Adrenal gland (tissue), 12 donors: Measurements from ENCODE around the gene SYNGR4. TPM values are rescaled to one million over a fixed set of nuclear protein-coding genes. Genes with fewer than 3 reads are reported as not detected.
"Not testable (repeated sequence)": the region's sequence is repeated elsewhere in the genome, so short reads cannot be mapped to it uniquely, and the experiment has no call there.

Experiments
- DNase-seq, 7 donors: peaks; one replicate each; pipeline ENCODE4 v3.0.0-alpha.2; 2019 to 2020
- H3K27ac ChIP-seq, 5 donors: fragments of 200-600 bp; sonication (generic) in 4 of 5; 1 replicate in 3 of 5; 2 replicates in 2 of 5; pipeline versions ENCODE4 v1.5.1 to v1.8.0; 2016 to 2020; ENCODE audit warnings: mild to moderate bottlenecking in 1 of 5
- H3K27me3 ChIP-seq: fragments of 200-600 bp; 2 replicates; pipeline ENCODE4 v1.8.0; 2021
- H3K36me3 ChIP-seq, 2 donors: fragments of 200-600 bp; replicated peaks in 1 of 2; 1 replicate in 1 of 2; 2 replicates in 1 of 2; pipeline versions ENCODE4 v1.5.1 to v1.8.0; 2018 to 2022
- H3K4me1 ChIP-seq, 2 donors: fragments of 200-600 bp; replicated peaks in 1 of 2; 1 replicate in 1 of 2; 2 replicates in 1 of 2; pipeline versions ENCODE4 v1.5.1 to v1.8.0; 2018 to 2021
- H3K4me3 ChIP-seq, 4 donors: fragments of 200-600 bp; sonication (generic) in 3 of 4; one replicate each; pipeline ENCODE4 v1.5.1; 2016 to 2018
- H3K9me3 ChIP-seq, 3 donors: fragments of 200-600 bp; sonication (generic) in 1 of 3; replicated peaks in 1 of 3; 1 replicate in 2 of 3; 2 replicates in 1 of 3; pipeline versions ENCODE4 v1.5.1 to v1.8.0; 2016 to 2021
- POLR2A ChIP-seq, 2 donors: fragments of 450-650 bp; IDR thresholded peaks; one replicate each; pipeline ENCODE4 v1.6.1; 2017; ENCODE audit warnings: antibody characterized with exemption in 2 of 2, mild to moderate bottlenecking in 2 of 2, moderate library complexity in 1 of 2
- WGBS, 4 donors: extraction: QIAGEN DNeasy Blood & Tissue Kit in 2 of 4; methylation state at CpG; one replicate each; pipeline versions ENCODE4 v1.1.5 to v1.1.7; 2013 to 2017; 5-methylcytosine and 5-hydroxymethylcytosine counted together
- intact Hi-C, 2 donors: fragments of 100-400 bp; cut with DNase I; formaldehyde crosslinking; loops; one replicate each; pipeline versions ENCODE4 v1.14.1 to v1.15.0; 2022 to 2023
- polyA plus RNA-seq, 3 donors: library from polyadenylated mRNA; stranded (reverse); fragments of 200-250 nt in 2 of 3; fragments of 350-450 nt in 1 of 3; fragmentation: Illumina TruSeq in 1 of 3; extraction: RNeasy Lipid Tissue Mini Kit (QIAGEN cat#74804) in 1 of 3; gene quantifications; one replicate each; pipeline ENCODE4 v1.2.3, GENCODE V29; 2013 to 2014
- total RNA-seq, 9 donors: library from RNA; depleted of rRNA in 4 of 9; stranded (reverse); fragments of >200 nt in 4 of 9; fragments of 120-200 nt in 1 of 9; fragmentation: NEBNext Ultra II Directional in 1 of 9; extraction: Animal tissue kit (Norgen Biotek cat#: 25700) in 1 of 9; gene quantifications; one replicate each; pipeline versions ENCODE4 v1.1.0 to v1.2.4, GENCODE V29; 2013 to 2023
- TF ChIP-seq, protein P1 (sequence below), 6 experiments: fragments of 450-650 bp in 4 of 6; fragments of 200-600 bp in 2 of 6; sonication (generic) in 1 of 6; IDR thresholded peaks; 1 replicate in 5 of 6; 2 replicates in 1 of 6; pipeline versions ENCODE4 v1.5.1 to v1.8.0; 2016 to 2021; ENCODE audit warnings: antibody characterized with exemption in 6 of 6, mild to moderate bottlenecking in 2 of 6, moderate library complexity in 1 of 6
- donor health status: healthy with polysubstance abuse.
- donor health status: Bipolar disorder and iron deficiency.
- donor health status: DM: yes; HTN: yes; CAD: no.
- donor health status: DM: no; HTN: no; CAD: no.
- donor health status: DM: no; HTN: no; CAD: no.
- donor health status: DM: yes; HTN: yes; CAD: no.

SYNGR4 gene
- total and polyA plus RNA-seq, 12 donors: 0.13 TPM; not detected in 11

GRCh38 chr19:48367855-48368254 is 3.7 kb downstream of the SYNGR4 start:
- DNase-seq: no peak
- TF ChIP-seq, protein P1, sequence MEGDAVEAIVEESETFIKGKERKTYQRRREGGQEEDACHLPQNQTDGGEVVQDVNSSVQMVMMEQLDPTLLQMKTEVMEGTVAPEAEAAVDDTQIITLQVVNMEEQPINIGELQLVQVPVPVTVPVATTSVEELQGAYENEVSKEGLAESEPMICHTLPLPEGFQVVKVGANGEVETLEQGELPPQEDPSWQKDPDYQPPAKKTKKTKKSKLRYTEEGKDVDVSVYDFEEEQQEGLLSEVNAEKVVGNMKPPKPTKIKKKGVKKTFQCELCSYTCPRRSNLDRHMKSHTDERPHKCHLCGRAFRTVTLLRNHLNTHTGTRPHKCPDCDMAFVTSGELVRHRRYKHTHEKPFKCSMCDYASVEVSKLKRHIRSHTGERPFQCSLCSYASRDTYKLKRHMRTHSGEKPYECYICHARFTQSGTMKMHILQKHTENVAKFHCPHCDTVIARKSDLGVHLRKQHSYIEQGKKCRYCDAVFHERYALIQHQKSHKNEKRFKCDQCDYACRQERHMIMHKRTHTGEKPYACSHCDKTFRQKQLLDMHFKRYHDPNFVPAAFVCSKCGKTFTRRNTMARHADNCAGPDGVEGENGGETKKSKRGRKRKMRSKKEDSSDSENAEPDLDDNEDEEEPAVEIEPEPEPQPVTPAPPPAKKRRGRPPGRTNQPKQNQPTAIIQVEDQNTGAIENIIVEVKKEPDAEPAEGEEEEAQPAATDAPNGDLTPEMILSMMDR (IDR thresholded peaks at IDR 0.05): no peak
- no peak for TF ChIP-seq POLR2A (IDR thresholded peaks at IDR 0.05)

DNA sequence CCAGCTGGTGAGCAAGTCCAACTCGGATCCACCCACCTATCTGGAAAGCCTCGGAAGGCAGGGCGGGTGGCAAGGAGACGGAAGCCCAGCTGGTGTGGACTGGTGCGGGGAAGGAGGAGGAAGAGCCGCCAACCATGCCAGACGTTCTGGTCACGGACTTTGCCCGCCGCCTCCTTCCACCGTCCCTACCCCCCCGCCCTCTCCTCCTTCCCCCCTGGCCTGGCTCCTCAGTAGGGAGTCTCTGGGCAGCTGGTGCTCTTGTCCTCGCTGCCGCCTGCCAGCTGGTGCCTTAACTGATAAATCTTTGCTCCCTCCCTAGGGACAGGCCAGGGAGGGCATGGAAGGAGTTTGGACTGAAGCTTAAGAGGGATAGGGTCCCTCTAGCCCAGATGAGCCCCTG is 4.8 kb downstream of the SYNGR4 start:
- intact Hi-C loops: no loop called here
- H3K27me3 ChIP-seq: no peaks in the 10 kb centered on the region
- H3K4me1 ChIP-seq: peaks cover 3 to 4% of the 10 kb centered on the region in 2 donors
- H3K36me3 ChIP-seq: no peaks in the 10 kb centered on the region
- TF ChIP-seq, protein P1 (IDR thresholded peaks at IDR 0.05): no peak
- TF ChIP-seq POLR2A (IDR thresholded peaks at IDR 0.05): no peak
- H3K9me3 ChIP-seq: no peaks in the 10 kb centered on the region
- no peak for DNase-seq
- H3K27ac ChIP-seq: no peak overlapping the region
- 79 to 88% (median 84%) methylated on average over 14 of the region's 14 CpGs for WGBS, 4 donors
- H3K4me3 ChIP-seq: no peak overlapping the region

More at GRCh38 chr19:48367855-48368254, 3.7 kb downstream of the SYNGR4 start:
- no peaks in the 10 kb centered on the region for H3K9me3 ChIP-seq
- no peak overlapping the region for H3K27ac ChIP-seq
- H3K4me3 ChIP-seq: no peak overlapping the region
- intact Hi-C loops: no loop called here
- no peaks in the 10 kb centered on the region for H3K36me3 ChIP-seq
- 76 to 94% (median 83%) methylated on average over 4 to 5 of the region's 5 CpGs for WGBS, 4 donors
- peaks cover 4 to 8% of the 10 kb centered on the region in 2 donors for H3K4me1 ChIP-seq
- H3K27me3 ChIP-seq: no peaks in the 10 kb centered on the region

DNA sequence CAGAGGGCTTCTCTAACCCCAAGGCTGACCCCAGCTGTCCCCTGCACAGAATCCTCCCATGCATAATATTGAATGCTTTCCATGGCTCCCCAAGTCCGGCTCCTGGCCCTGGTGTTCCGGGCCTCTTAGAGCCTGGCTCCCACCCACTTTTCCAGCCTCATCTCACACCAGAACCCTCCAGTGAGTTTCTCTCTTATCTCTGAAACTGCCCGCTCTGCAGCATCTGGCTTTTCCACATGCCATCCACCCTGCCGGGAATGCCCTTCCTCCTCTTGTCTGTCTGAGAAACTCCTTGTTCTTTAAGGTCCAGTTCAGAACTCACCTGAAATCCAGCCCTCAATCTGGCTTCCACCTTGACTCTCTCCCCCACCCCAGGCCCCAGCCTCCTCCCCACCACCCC is 6.8 kb downstream of the SYNGR4 start:
- intact Hi-C loops: no loop called here
- no peaks in the 10 kb centered on the region for H3K27me3 ChIP-seq
- no peak overlapping the region for H3K4me3 ChIP-seq
- TF ChIP-seq POLR2A (IDR thresholded peaks at IDR 0.05): no peak
- TF ChIP-seq, protein P1 (IDR thresholded peaks at IDR 0.05): no peak
- no peaks in the 10 kb centered on the region for H3K36me3 ChIP-seq
- no peak overlapping the region for H3K27ac ChIP-seq
- DNase-seq: no peak
- WGBS, 4 donors: 71 to 90% (median 77%) methylated on average over 4 of the region's 4 CpGs
- H3K4me1 ChIP-seq: no peaks in the 10 kb centered on the region
- H3K9me3 ChIP-seq: no peaks in the 10 kb centered on the region

GRCh38 chr19:48371367-48371766 is 7.2 kb downstream of the SYNGR4 start:
- WGBS, 4 donors: 63 to 71% (median 70%) methylated on average over 7 of the region's 7 CpGs
- Histone ChIP-seq H3K9me3 (no peaks in the 10 kb centered on the region), H3K27ac (no peak overlapping the region), H3K36me3 (no peaks in the 10 kb centered on the region), H3K27me3 (no peaks in the 10 kb centered on the region), H3K4me3 (no peak overlapping the region), H3K4me1 (no peaks in the 10 kb centered on the region)
- intact Hi-C loops: no loop called here
- no peak for TF ChIP-seq POLR2A (IDR thresholded peaks at IDR 0.05)
- TF ChIP-seq, protein P1 (IDR thresholded peaks at IDR 0.05): no peak
- no peak for DNase-seq

DNA sequence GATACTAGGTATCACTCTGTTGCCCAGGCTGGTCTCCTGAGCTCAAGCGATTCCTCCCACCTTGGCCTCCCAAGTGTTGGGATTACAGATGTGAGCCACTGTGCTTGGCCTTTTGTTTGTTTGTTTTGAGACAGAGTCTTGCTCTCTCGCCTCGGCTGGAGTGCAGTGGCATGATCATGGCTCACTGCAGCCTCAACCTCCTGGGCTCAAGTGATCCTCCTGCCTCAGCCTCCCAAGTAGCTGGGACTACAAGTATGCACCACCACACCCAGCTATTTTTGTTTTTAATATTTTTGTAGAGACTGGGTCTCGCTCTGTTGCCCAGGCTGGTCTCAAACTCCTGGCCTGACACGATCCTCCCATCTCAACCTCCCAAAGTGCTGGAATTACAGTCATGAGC is 7.6 kb downstream of the SYNGR4 start:
- H3K27me3 ChIP-seq, H3K36me3 ChIP-seq, intact Hi-C loops, H3K4me1 ChIP-seq, H3K9me3 ChIP-seq, H3K4me3 ChIP-seq, H3K27ac ChIP-seq, DNase-seq: not testable (repeated sequence)
- 93 to 98% (median 96%) methylated on average over 5 of the region's 5 CpGs for WGBS, 4 donors
